Sciatic nerve (tissue), 2 donors: ENCODE measurements around the gene SOX11. TPM values are rescaled to one million over a fixed set of nuclear protein-coding genes. Genes with fewer than 3 reads are reported as not detected.

Experiments used
- ATAC-seq: fragments of 200-7000 bp; cut with Tn5 transposase; one replicate; pipeline ENCODE4 v1.9.1; 2020; ENCODE audit warnings: mild to moderate bottlenecking, moderate library complexity
- DNase-seq: peaks from one replicate; pipeline ENCODE4 v3.0.0-alpha.2; 2020; ENCODE audit warnings: low spot score
- intact Hi-C: fragments of 100-400 bp; cut with DNase I; formaldehyde crosslinking; loops from one replicate; pipeline ENCODE4 v1.14.2; 2022
- total RNA-seq: library from RNA; stranded (reverse); fragmentation: NEBNext Ultra II Directional; extraction: Animal tissue kit (Norgen Biotek cat#: 25700); gene quantifications from one replicate; pipeline ENCODE4 v1.2.1, GENCODE V29; 2021
- donor health status: DM: no; HTN: no; CAD: no.
- donor health status: DM: no; HTN: no; CAD: no.

SOX11 gene
- total RNA-seq, 1 donor from 2014 or later = not detected

GRCh38 chr2:5713101-5713500, 20.9 kb downstream of the SOX11 start:
- ATAC-seq = no peak
- intact Hi-C loops = no loop called here
- DNase-seq = no peak

- intact Hi-C loops = no loop called here
- ATAC-seq = no peak
Measured at GRCh38 chr2:5719629-5720334, 27.6 kb downstream of the SOX11 start.

GRCh38 chr2:5720426-5720825, 28.2 kb downstream of the SOX11 start:
- intact Hi-C loops = no loop called here
- ATAC-seq = no peak
- no peak for DNase-seq

More at GRCh38 chr2:5719629-5720334, 27.6 kb downstream of the SOX11 start:
- no peak for DNase-seq

GRCh38 chr2:5722236-5722635, 30.1 kb downstream of the SOX11 start:
- intact Hi-C loops = no loop called here
- DNase-seq (no peak), ATAC-seq (no peak)

- intact Hi-C loops = no loop called here
- DNase-seq = no peak
- no peak for ATAC-seq
Measured at GRCh38 chr2:5723791-5724735, 31.9 kb downstream of the SOX11 start.

- ATAC-seq = no peak
- intact Hi-C loops = no loop called here
- no peak for DNase-seq
Measured at GRCh38 chr2:5725072-5725471, 32.9 kb downstream of the SOX11 start.

- intact Hi-C loops = no loop called here
- peak; percentile 39 for ATAC-seq
Measured at GRCh38 chr2:5725794-5726463, 33.7 kb downstream of the SOX11 start.

GRCh38 chr2:5727235-5727634, 35.1 kb downstream of the SOX11 start:
- ATAC-seq = no peak
- intact Hi-C loops = no loop called here
- no peak for DNase-seq

More at GRCh38 chr2:5725794-5726463, 33.7 kb downstream of the SOX11 start:
- no peak for DNase-seq

GRCh38 chr2:5729416-5729815, 37.2 kb downstream of the SOX11 start:
- DNase-seq (no peak), ATAC-seq (no peak)
- intact Hi-C loops = no loop called here

- intact Hi-C loops = no loop called here
- no peak for DNase-seq
- ATAC-seq = no peak
Measured at GRCh38 chr2:5730386-5730785, 38.2 kb downstream of the SOX11 start.

GRCh38 chr2:5734859-5735520, 42.8 kb downstream of the SOX11 start:
- no peak for DNase-seq
- ATAC-seq = no peak
- intact Hi-C loops = no loop called here

GRCh38 chr2:5735521-5735861, 43.3 kb downstream of the SOX11 start:
- intact Hi-C loops = no loop called here
- ATAC-seq = no peak
- no peak for DNase-seq

- ATAC-seq = no peak
- DNase-seq = no peak
- intact Hi-C loops = no loop called here
Measured at GRCh38 chr2:5736050-5736449, 43.9 kb downstream of the SOX11 start.

- ATAC-seq = no peak
- no peak for DNase-seq
- intact Hi-C loops = no loop called here
Measured at GRCh38 chr2:5736886-5737285, 44.7 kb downstream of the SOX11 start.

- intact Hi-C loops = no loop called here
- no peak for ATAC-seq
- DNase-seq = no peak
Measured at GRCh38 chr2:5740053-5740452, 47.9 kb downstream of the SOX11 start.

GRCh38 chr2:5740817-5741216, 48.6 kb downstream of the SOX11 start:
- ATAC-seq (no peak), DNase-seq (no peak)
- intact Hi-C loops = no loop called here

GRCh38 chr2:5741242-5741641, 49.1 kb downstream of the SOX11 start:
- intact Hi-C loops = no loop called here
- ATAC-seq (no peak), DNase-seq (no peak)

GRCh38 chr2:5742126-5742525, 49.9 kb downstream of the SOX11 start:
- no peak for DNase-seq
- intact Hi-C loops = no loop called here
- no peak for ATAC-seq

GRCh38 chr2:5748391-5748790, 56.2 kb downstream of the SOX11 start:
- intact Hi-C loops = no loop called here
- DNase-seq (no peak), ATAC-seq (no peak)
